ENCODE measurements around the gene STK25.

- no peak for TF ChIP-seq EZH2 (IDR thresholded peaks at IDR 0.05)
- no peak for TF ChIP-seq POLR2AphosphoS5 (IDR thresholded peaks at IDR 0.05; ENCODE audit: borderline replicate concordance, low read depth, low read length)
- TF ChIP-seq FOXP2 (optimal IDR thresholded peaks at IDR 0.05; ENCODE audit: control extremely low read depth, extremely low read length, insufficient read depth): no peak
Measured at GRCh38 chr2:241556746-241557145, 48.4 kb upstream of the STK25 start.
